Neural cell (in vitro differentiated cells): ENCODE results near the gene NCAPD2.

Source experiments
- EP300 ChIP-seq: fragments of 450-650 bp; conservative IDR thresholded peaks from 2 replicates; pipeline ENCODE4 v1.6.1; 2014; ENCODE audit warnings: antibody characterized with exemption, mild to moderate bottlenecking, moderate library complexity; ENCODE audit not compliant: poor library complexity, severe bottlenecking
- EZH2 ChIP-seq: fragments of 200-600, 300-800 bp; shearing (Covaris generic), sonication (generic); IDR thresholded peaks from 2 replicates; pipeline ENCODE4 v1.6.1; 2014; ENCODE audit warnings: antibody characterized with exemption, low read length, borderline replicate concordance, mild to moderate bottlenecking; ENCODE audit not compliant: insufficient read depth, poor library complexity, severe bottlenecking
- MXI1 ChIP-seq: fragments of 450-650 bp; conservative IDR thresholded peaks from 2 replicates; pipeline ENCODE4 v1.6.1; 2014; ENCODE audit warnings: antibody characterized with exemption, mild to moderate bottlenecking; ENCODE audit not compliant: poor library complexity, severe bottlenecking
- POLR2AphosphoS5 ChIP-seq: IDR thresholded peaks from 2 replicates; pipeline ENCODE4 v1.6.1; 2012
- RAD21 ChIP-seq: fragments of 450-650 bp; conservative IDR thresholded peaks from 2 replicates; pipeline ENCODE4 v1.6.1; 2014; ENCODE audit warnings: antibody characterized with exemption, mild to moderate bottlenecking, moderate library complexity
- SMC3 ChIP-seq: fragments of 450-650 bp; conservative IDR thresholded peaks from 2 replicates; pipeline ENCODE4 v1.6.1; 2014; ENCODE audit warnings: antibody characterized with exemption, mild to moderate bottlenecking, moderate library complexity; ENCODE audit not compliant: poor library complexity
- TAF1 ChIP-seq: IDR thresholded peaks from 2 replicates; pipeline ENCODE4 v1.6.1; 2012; ENCODE audit warnings: low read depth
- TF ChIP-seq, protein P1 (sequence below): fragments of 450-650 bp; IDR thresholded peaks from 2 replicates; pipeline ENCODE4 v1.5.1; 2014; ENCODE audit warnings: antibody characterized with exemption, mild to moderate bottlenecking, moderate library complexity; ENCODE audit not compliant: poor library complexity, severe bottlenecking
- TF ChIP-seq, protein P2 (sequence below): IDR thresholded peaks from 2 replicates; pipeline ENCODE4 v1.6.1; 2012; ENCODE audit warnings: borderline replicate concordance

DNA sequence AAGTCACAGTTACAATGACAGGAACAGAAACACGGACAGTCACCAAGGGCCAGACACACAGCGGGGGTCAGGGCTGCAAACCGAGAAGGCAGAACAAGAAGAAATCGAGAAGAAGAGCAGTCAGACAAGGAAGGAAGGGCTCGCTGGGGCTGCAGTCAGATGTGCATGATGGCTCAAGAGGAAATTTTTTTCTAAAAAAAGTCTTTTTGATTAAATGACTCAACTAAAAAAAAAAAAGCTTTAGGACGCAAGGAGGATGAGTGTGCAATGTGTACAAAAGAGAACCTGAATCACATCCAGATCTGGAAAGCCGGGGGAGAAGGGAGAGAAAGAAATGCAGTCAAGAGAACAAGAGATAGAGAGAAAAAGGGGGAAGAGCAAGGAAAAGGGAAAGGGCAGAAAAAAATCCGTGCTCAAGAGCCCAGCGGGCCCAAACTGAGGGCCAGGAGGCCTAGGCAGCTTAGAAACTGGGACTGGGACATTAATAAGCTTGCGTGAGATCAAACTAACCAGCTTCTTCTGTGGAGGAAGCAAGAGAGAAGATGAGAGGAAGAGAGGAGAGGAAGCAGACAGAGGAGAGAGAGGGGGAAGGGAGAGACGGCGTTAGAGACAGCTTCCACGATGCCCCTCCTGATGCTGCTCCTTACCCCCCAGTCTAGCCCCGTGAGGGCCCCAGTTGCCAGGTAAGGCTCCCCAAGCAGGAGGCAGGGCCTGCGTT lies 55.2 kb downstream of the NCAPD2 start:
- TF ChIP-seq MXI1 (no peak), TAF1 (no peak), EP300 (no peak), EZH2 (no peak), SMC3 (no peak), RAD21 (no peak), POLR2AphosphoS5 (no peak)
- TF ChIP-seq, protein P1, sequence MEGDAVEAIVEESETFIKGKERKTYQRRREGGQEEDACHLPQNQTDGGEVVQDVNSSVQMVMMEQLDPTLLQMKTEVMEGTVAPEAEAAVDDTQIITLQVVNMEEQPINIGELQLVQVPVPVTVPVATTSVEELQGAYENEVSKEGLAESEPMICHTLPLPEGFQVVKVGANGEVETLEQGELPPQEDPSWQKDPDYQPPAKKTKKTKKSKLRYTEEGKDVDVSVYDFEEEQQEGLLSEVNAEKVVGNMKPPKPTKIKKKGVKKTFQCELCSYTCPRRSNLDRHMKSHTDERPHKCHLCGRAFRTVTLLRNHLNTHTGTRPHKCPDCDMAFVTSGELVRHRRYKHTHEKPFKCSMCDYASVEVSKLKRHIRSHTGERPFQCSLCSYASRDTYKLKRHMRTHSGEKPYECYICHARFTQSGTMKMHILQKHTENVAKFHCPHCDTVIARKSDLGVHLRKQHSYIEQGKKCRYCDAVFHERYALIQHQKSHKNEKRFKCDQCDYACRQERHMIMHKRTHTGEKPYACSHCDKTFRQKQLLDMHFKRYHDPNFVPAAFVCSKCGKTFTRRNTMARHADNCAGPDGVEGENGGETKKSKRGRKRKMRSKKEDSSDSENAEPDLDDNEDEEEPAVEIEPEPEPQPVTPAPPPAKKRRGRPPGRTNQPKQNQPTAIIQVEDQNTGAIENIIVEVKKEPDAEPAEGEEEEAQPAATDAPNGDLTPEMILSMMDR = no peak
- TF ChIP-seq, protein P2, sequence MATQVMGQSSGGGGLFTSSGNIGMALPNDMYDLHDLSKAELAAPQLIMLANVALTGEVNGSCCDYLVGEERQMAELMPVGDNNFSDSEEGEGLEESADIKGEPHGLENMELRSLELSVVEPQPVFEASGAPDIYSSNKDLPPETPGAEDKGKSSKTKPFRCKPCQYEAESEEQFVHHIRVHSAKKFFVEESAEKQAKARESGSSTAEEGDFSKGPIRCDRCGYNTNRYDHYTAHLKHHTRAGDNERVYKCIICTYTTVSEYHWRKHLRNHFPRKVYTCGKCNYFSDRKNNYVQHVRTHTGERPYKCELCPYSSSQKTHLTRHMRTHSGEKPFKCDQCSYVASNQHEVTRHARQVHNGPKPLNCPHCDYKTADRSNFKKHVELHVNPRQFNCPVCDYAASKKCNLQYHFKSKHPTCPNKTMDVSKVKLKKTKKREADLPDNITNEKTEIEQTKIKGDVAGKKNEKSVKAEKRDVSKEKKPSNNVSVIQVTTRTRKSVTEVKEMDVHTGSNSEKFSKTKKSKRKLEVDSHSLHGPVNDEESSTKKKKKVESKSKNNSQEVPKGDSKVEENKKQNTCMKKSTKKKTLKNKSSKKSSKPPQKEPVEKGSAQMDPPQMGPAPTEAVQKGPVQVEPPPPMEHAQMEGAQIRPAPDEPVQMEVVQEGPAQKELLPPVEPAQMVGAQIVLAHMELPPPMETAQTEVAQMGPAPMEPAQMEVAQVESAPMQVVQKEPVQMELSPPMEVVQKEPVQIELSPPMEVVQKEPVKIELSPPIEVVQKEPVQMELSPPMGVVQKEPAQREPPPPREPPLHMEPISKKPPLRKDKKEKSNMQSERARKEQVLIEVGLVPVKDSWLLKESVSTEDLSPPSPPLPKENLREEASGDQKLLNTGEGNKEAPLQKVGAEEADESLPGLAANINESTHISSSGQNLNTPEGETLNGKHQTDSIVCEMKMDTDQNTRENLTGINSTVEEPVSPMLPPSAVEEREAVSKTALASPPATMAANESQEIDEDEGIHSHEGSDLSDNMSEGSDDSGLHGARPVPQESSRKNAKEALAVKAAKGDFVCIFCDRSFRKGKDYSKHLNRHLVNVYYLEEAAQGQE = no peak
